Glutamatergic neuron (in vitro differentiated cells): ENCODE results near the gene ADTRP. TPM values are rescaled to one million over a fixed set of nuclear protein-coding genes. Genes with fewer than 3 reads are reported as not detected.

Experiments used
- DNase-seq: peaks from one replicate; pipeline ENCODE4 v3.0.0; 2022
- H3K27ac Mint-ChIP-seq: one replicate; pipeline ENCODE4 v1.8.0; 2020; ENCODE audit warnings: mild to moderate bottlenecking, mixed read lengths, inconsistent platforms; ENCODE audit not compliant: unreplicated experiment
- H3K27me3 Mint-ChIP-seq: one replicate; pipeline ENCODE4 v1.8.0; 2020; ENCODE audit warnings: mild to moderate bottlenecking, moderate library complexity, mixed read lengths, inconsistent platforms; ENCODE audit not compliant: unreplicated experiment
- H3K36me3 Mint-ChIP-seq: one replicate; pipeline ENCODE4 v1.8.0; 2020; ENCODE audit warnings: mild to moderate bottlenecking, mixed read lengths, inconsistent platforms; ENCODE audit not compliant: unreplicated experiment
- H3K4me1 Mint-ChIP-seq: one replicate; pipeline ENCODE4 v1.8.0; 2020; ENCODE audit warnings: mild to moderate bottlenecking, low read depth, mixed read lengths, inconsistent platforms; ENCODE audit not compliant: unreplicated experiment
- H3K4me3 Mint-ChIP-seq: one replicate; pipeline ENCODE4 v1.8.0; 2020; ENCODE audit warnings: mild to moderate bottlenecking, mixed read lengths, inconsistent platforms; ENCODE audit not compliant: unreplicated experiment
- H3K9me3 Mint-ChIP-seq: one replicate; pipeline ENCODE4 v1.8.0; 2020; ENCODE audit warnings: mild to moderate bottlenecking, moderate library complexity, mixed read lengths, inconsistent platforms; ENCODE audit not compliant: unreplicated experiment
- total RNA-seq: library from RNA; stranded (reverse); fragmentation: NEBNext Ultra II Directional; extraction: Animal tissue kit (Norgen Biotek cat#: 25700); gene quantifications from one replicate; pipeline ENCODE4 v1.2.1, GENCODE V29; 2021; ENCODE audit not compliant: unreplicated experiment
- TF ChIP-seq, protein P1 (sequence below): fragments of 200-600 bp; sonication (generic); IDR thresholded peaks from one replicate; pipeline ENCODE4 v1.5.0; 2021; ENCODE audit not compliant: partially characterized antibody, unreplicated experiment

ADTRP gene
- total RNA-seq, 1 donor from 2014 or later, result not detected

DNA sequence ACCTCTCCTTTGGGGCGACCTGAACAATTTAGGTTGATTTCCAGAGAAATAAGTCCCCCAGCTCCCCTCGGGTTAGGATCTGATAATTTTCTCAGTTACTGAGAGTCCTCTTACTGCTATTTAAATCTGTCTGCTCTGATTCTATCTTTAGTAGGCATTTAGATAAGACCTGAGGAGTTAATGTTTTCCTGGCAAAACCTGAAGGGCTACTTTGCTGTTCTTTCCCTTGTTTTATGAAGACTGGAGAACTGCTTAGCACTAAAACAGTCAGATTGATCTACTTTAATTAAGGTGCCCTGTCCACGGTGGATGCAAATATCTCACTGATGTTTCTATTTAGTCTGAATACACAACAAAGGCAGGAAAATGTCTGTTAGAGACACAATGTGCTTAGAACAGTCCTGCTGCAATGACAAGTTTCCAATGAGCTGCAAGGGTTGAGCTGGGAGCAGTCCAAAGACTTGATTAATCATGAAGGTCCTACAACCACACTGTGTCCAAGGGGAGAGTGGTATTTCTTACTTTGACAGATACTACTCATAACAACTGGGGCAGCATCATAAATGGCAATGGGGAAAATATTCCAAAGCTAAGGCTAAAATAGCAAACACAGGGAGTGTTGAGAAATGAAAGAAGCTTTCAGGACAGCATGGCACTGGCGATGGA, 15.7 kb downstream of the ADTRP start:
- no peak for DNase-seq
- Mint-ChIP-seq H3K27ac (no peak overlapping the region), H3K36me3 (no peaks in the 10 kb centered on the region), H3K4me1 (no peaks in the 10 kb centered on the region), H3K27me3 (no peaks in the 10 kb centered on the region), H3K4me3 (no peak overlapping the region), H3K9me3 (no peaks in the 10 kb centered on the region)
- TF ChIP-seq, protein P1, sequence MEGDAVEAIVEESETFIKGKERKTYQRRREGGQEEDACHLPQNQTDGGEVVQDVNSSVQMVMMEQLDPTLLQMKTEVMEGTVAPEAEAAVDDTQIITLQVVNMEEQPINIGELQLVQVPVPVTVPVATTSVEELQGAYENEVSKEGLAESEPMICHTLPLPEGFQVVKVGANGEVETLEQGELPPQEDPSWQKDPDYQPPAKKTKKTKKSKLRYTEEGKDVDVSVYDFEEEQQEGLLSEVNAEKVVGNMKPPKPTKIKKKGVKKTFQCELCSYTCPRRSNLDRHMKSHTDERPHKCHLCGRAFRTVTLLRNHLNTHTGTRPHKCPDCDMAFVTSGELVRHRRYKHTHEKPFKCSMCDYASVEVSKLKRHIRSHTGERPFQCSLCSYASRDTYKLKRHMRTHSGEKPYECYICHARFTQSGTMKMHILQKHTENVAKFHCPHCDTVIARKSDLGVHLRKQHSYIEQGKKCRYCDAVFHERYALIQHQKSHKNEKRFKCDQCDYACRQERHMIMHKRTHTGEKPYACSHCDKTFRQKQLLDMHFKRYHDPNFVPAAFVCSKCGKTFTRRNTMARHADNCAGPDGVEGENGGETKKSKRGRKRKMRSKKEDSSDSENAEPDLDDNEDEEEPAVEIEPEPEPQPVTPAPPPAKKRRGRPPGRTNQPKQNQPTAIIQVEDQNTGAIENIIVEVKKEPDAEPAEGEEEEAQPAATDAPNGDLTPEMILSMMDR, result no peak

GRCh38 chr6:11761744-11762620, 16.6 kb downstream of the ADTRP start:
- H3K4me3 Mint-ChIP-seq, result no peak overlapping the region
- H3K27ac Mint-ChIP-seq, result no peak overlapping the region
- no peaks in the 10 kb centered on the region for H3K36me3 Mint-ChIP-seq

GRCh38 chr6:11760015-11760473, 18.6 kb downstream of the ADTRP start:
- DNase-seq, result no peak
- H3K36me3 Mint-ChIP-seq, result no peaks in the 10 kb centered on the region
- H3K9me3 Mint-ChIP-seq, result no peaks in the 10 kb centered on the region
- H3K4me1 Mint-ChIP-seq, result no peaks in the 10 kb centered on the region
- no peak overlapping the region for H3K27ac Mint-ChIP-seq
- no peaks in the 10 kb centered on the region for H3K27me3 Mint-ChIP-seq
- TF ChIP-seq, protein P1, result no peak
- no peak overlapping the region for H3K4me3 Mint-ChIP-seq

More at GRCh38 chr6:11761744-11762620, 16.6 kb downstream of the ADTRP start:
- DNase-seq, result no peak
- H3K9me3 Mint-ChIP-seq, result no peaks in the 10 kb centered on the region
- H3K27me3 Mint-ChIP-seq, result no peaks in the 10 kb centered on the region
- no peaks in the 10 kb centered on the region for H3K4me1 Mint-ChIP-seq
- TF ChIP-seq, protein P1, result no peak

DNA sequence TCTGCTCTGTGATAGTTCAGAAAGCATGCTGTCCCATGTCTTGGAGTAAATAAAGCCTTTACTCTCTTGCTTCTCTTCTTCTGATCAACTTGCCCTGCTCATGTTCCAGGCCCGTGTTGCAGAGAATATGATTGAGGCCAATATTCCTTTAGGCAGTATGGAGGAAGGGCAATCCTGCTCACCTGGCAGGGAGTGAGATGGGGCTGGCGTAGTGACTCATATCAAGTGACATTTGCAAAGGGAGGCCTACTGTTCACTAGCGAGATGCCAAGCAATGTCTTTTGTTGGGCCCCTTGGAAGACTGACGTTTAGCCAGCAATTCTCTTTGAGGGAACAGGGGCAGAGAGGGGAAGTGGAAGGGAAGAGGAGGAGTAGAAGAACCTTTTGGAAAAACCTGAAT, 19.7 kb downstream of the ADTRP start:
- H3K27ac Mint-ChIP-seq, result no peak overlapping the region
- no peaks in the 10 kb centered on the region for H3K36me3 Mint-ChIP-seq
- peaks cover 2% of the 10 kb centered on the region for H3K27me3 Mint-ChIP-seq
- H3K4me1 Mint-ChIP-seq, result no peaks in the 10 kb centered on the region
- DNase-seq, result no peak
- no peaks in the 10 kb centered on the region for H3K9me3 Mint-ChIP-seq
- TF ChIP-seq, protein P1, result no peak
- no peak overlapping the region for H3K4me3 Mint-ChIP-seq

GRCh38 chr6:11756726-11757125, 21.9 kb downstream of the ADTRP start:
- no peak overlapping the region for H3K27ac Mint-ChIP-seq
- TF ChIP-seq, protein P1, result no peak
- no peaks in the 10 kb centered on the region for H3K4me1 Mint-ChIP-seq
- no peaks in the 10 kb centered on the region for H3K36me3 Mint-ChIP-seq
- DNase-seq, result no peak
- H3K4me3 Mint-ChIP-seq, result no peak overlapping the region
- peaks cover 2% of the 10 kb centered on the region for H3K27me3 Mint-ChIP-seq
- no peaks in the 10 kb centered on the region for H3K9me3 Mint-ChIP-seq
